ENCODE measurements around the gene MYL6.
"Not testable (repeated sequence)": the region's sequence is repeated elsewhere in the genome, so short reads cannot be mapped to it uniquely, and the experiment has no call there.

GRCh38 chr12:56196818-56197550, 38.8 kb downstream of the MYL6 start:
- TF ChIP-seq, protein P1, sequence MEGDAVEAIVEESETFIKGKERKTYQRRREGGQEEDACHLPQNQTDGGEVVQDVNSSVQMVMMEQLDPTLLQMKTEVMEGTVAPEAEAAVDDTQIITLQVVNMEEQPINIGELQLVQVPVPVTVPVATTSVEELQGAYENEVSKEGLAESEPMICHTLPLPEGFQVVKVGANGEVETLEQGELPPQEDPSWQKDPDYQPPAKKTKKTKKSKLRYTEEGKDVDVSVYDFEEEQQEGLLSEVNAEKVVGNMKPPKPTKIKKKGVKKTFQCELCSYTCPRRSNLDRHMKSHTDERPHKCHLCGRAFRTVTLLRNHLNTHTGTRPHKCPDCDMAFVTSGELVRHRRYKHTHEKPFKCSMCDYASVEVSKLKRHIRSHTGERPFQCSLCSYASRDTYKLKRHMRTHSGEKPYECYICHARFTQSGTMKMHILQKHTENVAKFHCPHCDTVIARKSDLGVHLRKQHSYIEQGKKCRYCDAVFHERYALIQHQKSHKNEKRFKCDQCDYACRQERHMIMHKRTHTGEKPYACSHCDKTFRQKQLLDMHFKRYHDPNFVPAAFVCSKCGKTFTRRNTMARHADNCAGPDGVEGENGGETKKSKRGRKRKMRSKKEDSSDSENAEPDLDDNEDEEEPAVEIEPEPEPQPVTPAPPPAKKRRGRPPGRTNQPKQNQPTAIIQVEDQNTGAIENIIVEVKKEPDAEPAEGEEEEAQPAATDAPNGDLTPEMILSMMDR (conservative IDR thresholded peaks at IDR 0.05 in 1 of 2, IDR thresholded peaks at IDR 0.05 in 1 of 2; ENCODE audit: extremely low read depth in 1 of 2, insufficient read depth in 1 of 2, low read depth in 1 of 2, low read length in 2 of 2) = not testable (repeated sequence)
- TF ChIP-seq EZH2 (IDR thresholded peaks at IDR 0.05; ENCODE audit: borderline replicate concordance, low read length) = not testable (repeated sequence)

Data from mammary epithelial cell (primary cell).